Naive thymus-derived CD8-positive, alpha-beta T cell (primary cell): ENCODE results near the gene DCAF12. TPM values are rescaled to one million over a fixed set of nuclear protein-coding genes. Genes with fewer than 3 reads are reported as not detected.

Source experiments
- ATAC-seq, 2 donors: fragments of 150-1000 bp; cut with Tn5 transposase in 1 of 2; sonication (Bioruptor Pico), chemical (Tn5 transposase) in 1 of 2; 1 replicate in 1 of 2; 2 replicates in 1 of 2; pipeline ENCODE4 v1.10.0; 2021; ENCODE audit warnings: mild to moderate bottlenecking in 2 of 2, moderate library complexity in 2 of 2
- POLR2A ChIA-PET: fragments of 350-600 bp; sonication (Branson Sonifier 250); formaldehyde crosslinking; loops from one replicate; lab custom pipeline; 2021; ENCODE audit warnings: antibody characterized with exemption; lab: Charles Lee
- DNase-seq, 10 donors: peaks; one replicate each; pipeline versions ENCODE4 v3.0.0 to v3.0.0-alpha.2; 2020 to 2022
- H3K27ac Mint-ChIP-seq, 10 donors: one replicate each; pipeline ENCODE4 v1.8.0; 2020 to 2022; ENCODE audit warnings: mild to moderate bottlenecking in 10 of 10, mixed read lengths in 10 of 10, moderate library complexity in 4 of 10, inconsistent platforms in 1 of 10
- H3K27me3 Mint-ChIP-seq, 5 donors: one replicate each; pipeline ENCODE4 v1.8.0; 2021 to 2022; ENCODE audit warnings: mixed read lengths in 5 of 5
- H3K36me3 Mint-ChIP-seq, 3 donors: one replicate each; pipeline ENCODE4 v1.8.0; 2020 to 2022; ENCODE audit warnings: mixed read lengths in 3 of 3, mild to moderate bottlenecking in 2 of 3, inconsistent platforms in 1 of 3
- H3K4me1 Mint-ChIP-seq, 4 donors: one replicate each; pipeline ENCODE4 v1.8.0; 2021 to 2022; ENCODE audit warnings: mixed read lengths in 4 of 4
- H3K4me3 Mint-ChIP-seq, 10 donors: one replicate each; pipeline ENCODE4 v1.8.0; 2020 to 2022; ENCODE audit warnings: mild to moderate bottlenecking in 10 of 10, mixed read lengths in 10 of 10, moderate library complexity in 6 of 10, inconsistent platforms in 1 of 10
- H3K9me3 Mint-ChIP-seq, 9 donors: one replicate each; pipeline ENCODE4 v1.8.0; 2020 to 2022; ENCODE audit warnings: mixed read lengths in 9 of 9, mild to moderate bottlenecking in 3 of 9, inconsistent platforms in 1 of 9, moderate library complexity in 1 of 9
- polyA plus RNA-seq, 3 donors: library from polyadenylated mRNA; unstranded; fragments of 300-500 nt; fragmentation: Illumina TruSeq; gene quantifications; one replicate each; pipeline ENCODE4 v1.2.3, GENCODE V29; 2021
- total RNA-seq, 8 experiments: library from RNA in 2 of 8; stranded (reverse) in 2 of 8; gene quantifications; one replicate each; pipeline ENCODE4 v1.2.3 and lab custom pipeline; 2021 to 2026

The DCAF12 gene
- total and polyA plus RNA-seq, 5 experiments from 2014 or later = 9.0 to 24.0 (median 14.8) TPM

GRCh38 chr9:34123682-34124081 lies 2.8 kb downstream of the DCAF12 start:
- POLR2A ChIA-PET = no interaction called here

DNA sequence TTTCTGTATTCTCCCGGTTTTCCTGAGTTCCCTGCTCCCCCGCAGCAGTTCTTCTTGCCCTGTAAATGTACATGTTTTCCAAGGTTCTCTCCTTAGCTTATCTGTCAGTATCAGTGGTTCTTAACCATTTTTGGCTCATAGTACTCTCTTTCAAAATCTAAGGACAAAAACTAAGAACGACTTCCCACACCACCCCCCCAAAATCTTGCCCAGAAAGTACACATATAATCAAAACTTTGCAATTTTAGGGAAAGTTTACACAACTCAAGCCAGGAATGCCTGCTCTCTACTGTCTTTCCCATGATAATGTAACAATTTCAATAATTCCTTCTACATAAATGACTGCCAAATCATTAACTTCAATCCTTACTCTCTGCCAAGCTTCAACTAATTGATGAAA lies 4.5 kb downstream of the DCAF12 start:
- Mint-ChIP-seq H3K36me3 (peaks cover 0 to 77% (median 13%) of the 10 kb centered on the region in 3 donors), H3K9me3 (no peaks in the 10 kb centered on the region), H3K4me3 (peak overlapping the region in 4 of 10 donors; percentile 3 to 49 (median 29)), H3K27ac (peak overlapping the region in 5 of 10 donors; percentile 3 to 80 (median 43)), H3K27me3 (peaks cover 0 to 4% (median 0%) of the 10 kb centered on the region in 5 donors), H3K4me1 (peaks cover 39 to 64% (median 59%) of the 10 kb centered on the region in 4 donors)
- DNase-seq = no peak
- POLR2A ChIA-PET = no interaction called here
- ATAC-seq = no peak

More at GRCh38 chr9:34123682-34124081, 2.8 kb downstream of the DCAF12 start:
- Mint-ChIP-seq H3K27ac (peak overlapping the region; percentile 80 to 98 (median 97)), H3K4me1 (peaks cover 42 to 70% (median 63%) of the 10 kb centered on the region in 4 donors), H3K9me3 (no peaks in the 10 kb centered on the region), H3K27me3 (peaks cover 0 to 6% (median 0%) of the 10 kb centered on the region in 5 donors), H3K4me3 (peak overlapping the region; percentile 90 to 99 (median 95)), H3K36me3 (peaks cover 0 to 61% (median 9%) of the 10 kb centered on the region in 3 donors)
- DNase-seq = peak in 3 of 10 donors; percentile 5 to 33 (median 24)
- no peak for ATAC-seq

- Mint-ChIP-seq H3K4me1 (peaks cover 32 to 53% (median 48%) of the 10 kb centered on the region in 4 donors), H3K27ac (peak overlapping the region in 1 of 10 donors; percentile 51), H3K4me3 (no peak overlapping the region), H3K27me3 (peaks cover 0 to 4% (median 0%) of the 10 kb centered on the region in 5 donors), H3K36me3 (peaks cover 0 to 94% (median 12%) of the 10 kb centered on the region in 3 donors), H3K9me3 (no peaks in the 10 kb centered on the region)
- ATAC-seq = no peak
- DNase-seq = no peak
- POLR2A ChIA-PET = interaction anchor here (0.6 to 1.2 kb wide), 3 partner anchors 9 to 971 kb away, joined by 3 to 5 read pairs (median 5); no protein-coding TSS in a partner anchor
Observed at GRCh38 chr9:34119713-34120112, 6.8 kb downstream of the DCAF12 start.

DNA sequence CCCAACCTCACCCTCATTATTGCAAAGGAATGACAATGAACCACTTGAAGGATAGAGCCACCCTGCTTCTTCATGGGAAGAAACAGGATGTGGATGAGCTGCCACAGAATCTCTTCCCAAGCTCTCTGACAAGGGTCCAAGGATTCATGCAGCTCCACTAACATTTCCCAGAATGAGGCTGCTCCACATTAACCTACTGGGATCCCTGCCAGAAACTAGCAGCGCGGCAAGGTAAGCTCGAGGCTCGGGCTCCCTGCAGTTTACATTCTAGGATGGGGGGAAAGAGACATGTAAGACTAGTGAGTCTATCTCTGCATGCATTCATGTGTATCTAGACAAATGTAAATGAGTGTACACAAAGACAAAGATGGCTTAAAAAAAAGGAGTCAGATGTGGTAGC lies 12.1 kb downstream of the DCAF12 start:
- no peaks in the 10 kb centered on the region for H3K27me3 Mint-ChIP-seq
- no peak for ATAC-seq
- no peak for DNase-seq
- peaks cover 12 to 34% (median 22%) of the 10 kb centered on the region in 4 donors for H3K4me1 Mint-ChIP-seq
- no peaks in the 10 kb centered on the region for H3K9me3 Mint-ChIP-seq
- POLR2A ChIA-PET = no interaction called here
- H3K27ac Mint-ChIP-seq = peak overlapping the region in 2 of 10 donors; percentile 28 to 66
- H3K4me3 Mint-ChIP-seq = no peak overlapping the region
- peaks cover 0 to 80% (median 4%) of the 10 kb centered on the region in 3 donors for H3K36me3 Mint-ChIP-seq

DNA sequence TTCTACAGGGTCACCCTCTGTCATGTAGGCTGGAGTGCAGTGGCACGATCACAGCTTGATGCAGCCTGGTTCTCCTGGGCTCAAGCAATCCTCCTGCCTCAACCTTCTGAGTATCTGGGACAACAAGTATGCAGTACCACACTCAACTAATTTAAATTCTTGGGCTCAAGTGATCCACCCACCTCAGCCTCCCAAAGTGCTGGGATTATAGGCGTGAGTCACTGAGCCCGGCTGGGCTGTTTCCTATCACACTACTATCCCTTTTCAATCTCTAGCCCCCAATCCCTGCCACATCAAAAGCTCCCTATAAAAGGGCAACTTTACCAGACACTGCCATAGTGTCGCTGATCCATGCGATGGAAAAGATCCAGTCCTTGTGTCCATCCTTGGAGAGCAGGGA lies 20.4 kb downstream of the DCAF12 start:
- H3K4me3 Mint-ChIP-seq = no peak overlapping the region
- DNase-seq (no peak), ATAC-seq (no peak)
- POLR2A ChIA-PET = no interaction called here
- no peaks in the 10 kb centered on the region for H3K27me3 Mint-ChIP-seq
- H3K36me3 Mint-ChIP-seq = peaks cover 0 to 80% (median 11%) of the 10 kb centered on the region in 3 donors
- H3K27ac Mint-ChIP-seq = peak overlapping the region in 2 of 10 donors; percentile 9 to 40
- H3K4me1 Mint-ChIP-seq = peaks cover 4 to 15% (median 7%) of the 10 kb centered on the region in 4 donors
- H3K9me3 Mint-ChIP-seq = no peaks in the 10 kb centered on the region

DNA sequence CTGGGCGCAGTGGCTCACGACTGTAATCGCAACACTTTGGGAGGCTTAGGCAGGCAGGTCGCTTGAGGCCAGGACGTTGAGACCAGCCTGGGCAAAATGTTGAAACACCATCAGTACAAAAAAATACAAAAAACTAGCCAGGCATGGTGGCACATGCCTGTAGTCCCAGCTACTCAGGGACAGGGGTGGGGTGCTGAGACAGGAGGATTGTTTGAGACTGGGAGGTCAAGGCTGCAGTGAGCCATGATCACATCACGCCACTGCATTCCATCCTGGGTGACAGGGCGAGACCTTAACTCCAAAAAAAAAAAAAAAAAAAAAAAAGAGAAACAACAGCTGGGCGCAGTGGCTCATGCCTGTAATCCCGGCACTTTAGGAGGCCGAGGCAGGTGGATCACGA lies 23.7 kb downstream of the DCAF12 start:
- no peak for ATAC-seq
- POLR2A ChIA-PET = no interaction called here
- peaks cover 0 to 89% (median 12%) of the 10 kb centered on the region in 3 donors for H3K36me3 Mint-ChIP-seq
- no peaks in the 10 kb centered on the region for H3K4me1 Mint-ChIP-seq
- H3K4me3 Mint-ChIP-seq = no peak overlapping the region
- H3K9me3 Mint-ChIP-seq = no peaks in the 10 kb centered on the region
- no peaks in the 10 kb centered on the region for H3K27me3 Mint-ChIP-seq
- no peak for DNase-seq
- peak overlapping the region in 1 of 10 donors; percentile 56 for H3K27ac Mint-ChIP-seq

GRCh38 chr9:34098307-34098706 lies 28.2 kb downstream of the DCAF12 start:
- POLR2A ChIA-PET = interaction anchor here (0.6 kb wide), 1 partner anchor 261 kb away, joined by 3 read pairs; no protein-coding TSS in a partner anchor
- Mint-ChIP-seq H3K9me3 (no peaks in the 10 kb centered on the region), H3K27ac (no peak overlapping the region), H3K27me3 (no peaks in the 10 kb centered on the region), H3K4me1 (no peaks in the 10 kb centered on the region), H3K4me3 (no peak overlapping the region), H3K36me3 (peaks cover 0 to 91% (median 9%) of the 10 kb centered on the region in 3 donors)
- DNase-seq (no peak), ATAC-seq (no peak)

DNA sequence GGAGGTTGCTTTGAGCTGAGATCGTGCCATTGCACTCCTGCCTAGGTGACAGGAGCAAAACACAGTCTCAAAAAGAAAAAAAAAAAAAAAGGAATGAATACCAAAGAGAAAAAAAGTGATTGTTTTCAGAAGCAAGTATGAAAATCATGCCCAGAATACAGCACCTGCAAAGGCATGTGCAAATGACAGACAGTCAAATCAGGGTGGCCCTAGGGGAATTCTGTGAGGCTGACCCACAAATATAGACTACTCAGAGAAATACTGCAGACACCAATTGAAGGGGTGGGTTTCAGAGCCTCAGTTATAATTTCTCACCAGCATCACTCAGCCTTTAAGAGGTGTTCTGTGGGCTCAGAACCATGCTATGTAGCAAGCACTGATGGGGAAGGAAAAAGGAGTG lies 28.6 kb downstream of the DCAF12 start:
- Mint-ChIP-seq H3K4me3 (no peak overlapping the region), H3K36me3 (peaks cover 0 to 91% (median 12%) of the 10 kb centered on the region in 3 donors), H3K27ac (no peak overlapping the region), H3K27me3 (no peaks in the 10 kb centered on the region), H3K4me1 (peaks cover 0 to 2% (median 0%) of the 10 kb centered on the region in 4 donors), H3K9me3 (no peaks in the 10 kb centered on the region)
- POLR2A ChIA-PET = interaction anchor here (0.7 kb wide), 1 partner anchor 15 kb away, joined by 6 read pairs; no protein-coding TSS in a partner anchor
- DNase-seq (no peak), ATAC-seq (no peak)

DNA sequence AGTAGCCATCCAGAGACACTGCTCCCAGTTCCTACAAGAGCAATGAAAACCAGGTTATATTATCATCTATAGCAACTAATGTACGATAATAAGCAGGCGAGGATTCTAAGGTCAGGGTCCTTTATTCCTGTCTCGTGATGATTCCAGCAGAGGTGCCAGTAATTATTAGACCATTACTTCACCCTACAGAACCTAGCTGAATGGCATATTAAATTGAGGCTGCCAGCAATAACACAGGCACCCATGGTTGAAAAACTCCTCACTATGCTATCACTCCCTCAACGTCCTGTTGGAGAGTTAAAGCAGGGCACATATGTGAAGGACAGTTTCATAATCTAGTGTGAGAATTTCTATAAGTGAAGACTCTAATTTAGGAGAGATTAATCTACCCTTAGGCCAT lies 29.7 kb downstream of the DCAF12 start:
- DNase-seq = no peak
- Mint-ChIP-seq H3K9me3 (no peaks in the 10 kb centered on the region), H3K27me3 (no peaks in the 10 kb centered on the region), H3K4me1 (peaks cover 0 to 2% (median under 1%) of the 10 kb centered on the region in 4 donors), H3K27ac (no peak overlapping the region), H3K4me3 (no peak overlapping the region), H3K36me3 (peaks cover 0 to 91% (median 12%) of the 10 kb centered on the region in 3 donors)
- no peak for ATAC-seq
- POLR2A ChIA-PET = no interaction called here

- ATAC-seq (no peak), DNase-seq (no peak)
- H3K36me3 Mint-ChIP-seq = peaks cover 0 to 97% (median 14%) of the 10 kb centered on the region in 3 donors
- no peaks in the 10 kb centered on the region for H3K27me3 Mint-ChIP-seq
- no peak overlapping the region for H3K4me3 Mint-ChIP-seq
- H3K9me3 Mint-ChIP-seq = no peaks in the 10 kb centered on the region
- peaks cover 0 to 2% (median under 1%) of the 10 kb centered on the region in 4 donors for H3K4me1 Mint-ChIP-seq
- POLR2A ChIA-PET = no interaction called here
- H3K27ac Mint-ChIP-seq = peak overlapping the region in 3 of 10 donors; percentile 43 to 66 (median 44)
Observed at GRCh38 chr9:34093578-34093977, 32.9 kb downstream of the DCAF12 start.

DNA sequence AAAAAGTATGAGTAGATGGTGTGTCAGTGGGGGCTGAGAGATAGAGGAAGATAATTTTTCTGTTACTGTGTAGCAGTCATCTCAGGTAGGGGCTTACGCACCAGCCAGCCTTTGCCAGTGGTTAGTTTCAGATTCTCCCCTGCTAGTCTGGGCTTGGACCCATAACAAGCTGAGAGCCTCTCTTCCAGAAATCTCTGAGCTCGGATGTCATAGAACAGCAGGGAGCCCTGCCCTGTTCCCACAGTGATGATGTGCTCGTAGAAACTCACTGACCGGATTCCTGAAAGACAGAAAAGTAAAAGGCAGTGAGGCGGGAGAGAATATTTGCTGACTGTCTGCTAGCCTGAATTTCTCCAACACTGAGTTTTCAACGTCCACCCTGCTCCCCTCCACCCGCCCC lies 37.2 kb downstream of the DCAF12 start:
- no peaks in the 10 kb centered on the region for H3K27me3 Mint-ChIP-seq
- H3K4me1 Mint-ChIP-seq = peaks cover 0 to 6% (median under 1%) of the 10 kb centered on the region in 4 donors
- no peak overlapping the region for H3K4me3 Mint-ChIP-seq
- POLR2A ChIA-PET = no interaction called here
- H3K36me3 Mint-ChIP-seq = peaks cover 7 to 89% (median 11%) of the 10 kb centered on the region in 3 donors
- no peak for ATAC-seq
- H3K9me3 Mint-ChIP-seq = no peaks in the 10 kb centered on the region
- H3K27ac Mint-ChIP-seq = peak overlapping the region in 2 of 10 donors; percentile 25 to 53
- DNase-seq = no peak

GRCh38 chr9:34087370-34087769 lies 39.1 kb downstream of the DCAF12 start:
- Mint-ChIP-seq H3K27ac (peak overlapping the region in 7 of 10 donors; percentile 6 to 77 (median 69)), H3K9me3 (no peaks in the 10 kb centered on the region)

DNA sequence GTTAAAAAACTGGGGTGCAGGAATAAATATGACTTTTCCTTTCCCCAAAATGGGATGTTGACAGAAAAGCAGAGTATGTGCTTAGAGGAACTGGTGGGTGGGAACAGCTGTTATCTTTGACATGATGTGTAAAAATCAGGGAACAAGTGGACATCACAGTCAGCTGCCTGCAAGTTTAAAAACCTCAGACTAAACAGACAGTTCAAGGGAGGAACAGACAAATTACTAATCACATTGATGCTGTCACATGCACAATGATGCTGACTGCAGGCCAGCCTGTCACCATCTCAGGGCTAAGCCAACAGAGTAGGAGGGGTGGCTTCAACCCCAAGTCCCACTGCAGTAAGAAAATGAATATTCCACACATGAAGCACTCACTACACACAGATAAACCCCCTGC lies 39.6 kb downstream of the DCAF12 start:
- Mint-ChIP-seq H3K4me1 (peaks cover 0 to 4% (median 0%) of the 10 kb centered on the region in 4 donors), H3K9me3 (no peaks in the 10 kb centered on the region), H3K27ac (peak overlapping the region in 7 of 10 donors; percentile 4 to 77 (median 51)), H3K27me3 (no peaks in the 10 kb centered on the region), H3K36me3 (peaks cover 6 to 66% (median 7%) of the 10 kb centered on the region in 3 donors), H3K4me3 (no peak overlapping the region)
- no peak for DNase-seq
- ATAC-seq = no peak
- POLR2A ChIA-PET = no interaction called here

More at GRCh38 chr9:34087370-34087769, 39.1 kb downstream of the DCAF12 start:
- no peak for DNase-seq
- no peak overlapping the region for H3K4me3 Mint-ChIP-seq
- POLR2A ChIA-PET = no interaction called here
- H3K4me1 Mint-ChIP-seq = peaks cover 0 to 4% (median under 1%) of the 10 kb centered on the region in 4 donors
- H3K27me3 Mint-ChIP-seq = no peaks in the 10 kb centered on the region
- H3K36me3 Mint-ChIP-seq = peaks cover 6 to 71% (median 7%) of the 10 kb centered on the region in 3 donors
- ATAC-seq = no peak
